Measurements from ENCODE around the gene LZTS2.

DNA sequence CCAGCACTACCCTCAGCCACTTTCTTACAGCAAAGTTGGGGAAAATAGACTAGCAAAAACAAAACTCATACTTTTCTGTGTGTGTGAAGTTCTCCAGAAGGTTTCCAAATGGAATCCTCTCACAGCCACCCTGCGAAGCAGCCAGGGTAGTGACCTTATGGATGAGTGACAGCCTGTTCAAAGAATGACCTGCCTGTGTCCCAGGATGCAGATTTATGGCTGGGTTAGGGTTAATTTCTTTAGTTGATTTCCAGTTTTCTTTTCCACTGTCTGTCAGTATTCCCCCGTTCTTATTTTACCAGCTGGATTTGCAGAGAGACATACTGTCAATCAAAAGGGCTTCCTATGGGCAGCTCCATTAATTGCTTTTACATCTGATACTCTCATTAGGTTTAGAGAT, 32.7 kb upstream of the LZTS2 start:
- no peak for TF ChIP-seq OSR1 (CRISPR knock-in tag; IDR thresholded peaks at IDR 0.05)
- TF ChIP-seq, protein P1, sequence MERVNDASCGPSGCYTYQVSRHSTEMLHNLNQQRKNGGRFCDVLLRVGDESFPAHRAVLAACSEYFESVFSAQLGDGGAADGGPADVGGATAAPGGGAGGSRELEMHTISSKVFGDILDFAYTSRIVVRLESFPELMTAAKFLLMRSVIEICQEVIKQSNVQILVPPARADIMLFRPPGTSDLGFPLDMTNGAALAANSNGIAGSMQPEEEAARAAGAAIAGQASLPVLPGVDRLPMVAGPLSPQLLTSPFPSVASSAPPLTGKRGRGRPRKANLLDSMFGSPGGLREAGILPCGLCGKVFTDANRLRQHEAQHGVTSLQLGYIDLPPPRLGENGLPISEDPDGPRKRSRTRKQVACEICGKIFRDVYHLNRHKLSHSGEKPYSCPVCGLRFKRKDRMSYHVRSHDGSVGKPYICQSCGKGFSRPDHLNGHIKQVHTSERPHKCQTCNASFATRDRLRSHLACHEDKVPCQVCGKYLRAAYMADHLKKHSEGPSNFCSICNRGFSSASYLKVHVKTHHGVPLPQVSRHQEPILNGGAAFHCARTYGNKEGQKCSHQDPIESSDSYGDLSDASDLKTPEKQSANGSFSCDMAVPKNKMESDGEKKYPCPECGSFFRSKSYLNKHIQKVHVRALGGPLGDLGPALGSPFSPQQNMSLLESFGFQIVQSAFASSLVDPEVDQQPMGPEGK (CRISPR knock-in tag; IDR thresholded peaks at IDR 0.05; ENCODE audit: borderline replicate concordance), result no peak

All from SK-N-SH treated with all-trans-retinoic acid at 6 μM for 48 hours (cell line).